GM18951 (cell line): ENCODE measurements around the gene FOLR1.

Source experiments
- POLR2A ChIP-seq: IDR thresholded peaks from 4 replicates; pipeline ENCODE4 v1.6.1; 2011; ENCODE audit warnings: mild to moderate bottlenecking; ENCODE audit not compliant: insufficient read length, insufficient read depth; ENCODE audit errors: extremely low read depth
- in situ Hi-C: fragments of 300-500 bp; cut with MboI; formaldehyde crosslinking; loops from one replicate; pipeline ENCODE4 v1.12.0; 2022; ENCODE audit warnings: low sequenced_read_pairs, mixed read lengths, inconsistent platforms; ENCODE audit not compliant: unreplicated experiment

The FOLR1 gene

DNA sequence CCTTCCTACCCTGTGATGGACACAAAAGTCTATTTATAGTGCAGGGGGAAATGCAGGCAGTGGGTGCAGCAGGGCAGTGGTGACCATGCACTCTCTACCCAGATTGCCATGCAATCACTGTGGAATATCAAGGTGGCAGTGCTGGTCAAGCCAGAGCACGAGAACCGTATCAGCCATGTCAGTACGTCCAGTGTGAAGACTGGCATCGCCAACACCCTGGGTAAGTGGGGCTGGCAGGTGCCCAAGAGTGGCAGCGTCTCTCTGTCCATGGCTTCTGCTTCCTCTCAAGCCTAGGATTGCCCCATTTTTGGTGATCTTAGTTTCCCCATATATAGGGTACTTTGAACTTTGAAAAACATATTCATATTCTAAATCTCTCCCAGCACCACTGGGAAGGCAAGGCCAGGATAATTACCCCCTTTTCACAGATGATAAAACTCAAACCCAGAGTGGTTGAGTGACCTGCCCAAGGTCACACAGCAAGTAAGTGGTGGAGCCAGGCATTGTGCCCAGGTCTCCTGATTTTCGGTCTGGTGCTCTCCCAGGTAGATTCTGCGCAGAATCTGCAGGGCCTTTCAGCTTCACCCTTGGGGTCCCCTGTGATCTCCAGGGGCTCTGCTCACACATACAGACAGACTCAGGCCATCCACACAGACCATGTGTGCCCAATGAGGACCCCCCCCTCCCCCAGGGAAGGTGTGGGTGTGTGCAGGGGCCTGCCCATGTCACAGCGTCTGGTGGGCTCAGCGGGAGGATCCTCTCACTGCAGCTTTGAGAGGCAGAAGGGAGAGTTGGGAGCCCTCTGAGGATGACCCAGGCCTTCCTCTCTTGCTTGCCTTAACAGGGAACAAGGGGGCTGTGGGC is 39.7 kb downstream of the FOLR1 start:
- no peak for TF ChIP-seq POLR2A
- in situ Hi-C loops: no loop called here

GRCh38 chr11:72232260-72233055 is 40.5 kb downstream of the FOLR1 start:
- in situ Hi-C loops: no loop called here

DNA sequence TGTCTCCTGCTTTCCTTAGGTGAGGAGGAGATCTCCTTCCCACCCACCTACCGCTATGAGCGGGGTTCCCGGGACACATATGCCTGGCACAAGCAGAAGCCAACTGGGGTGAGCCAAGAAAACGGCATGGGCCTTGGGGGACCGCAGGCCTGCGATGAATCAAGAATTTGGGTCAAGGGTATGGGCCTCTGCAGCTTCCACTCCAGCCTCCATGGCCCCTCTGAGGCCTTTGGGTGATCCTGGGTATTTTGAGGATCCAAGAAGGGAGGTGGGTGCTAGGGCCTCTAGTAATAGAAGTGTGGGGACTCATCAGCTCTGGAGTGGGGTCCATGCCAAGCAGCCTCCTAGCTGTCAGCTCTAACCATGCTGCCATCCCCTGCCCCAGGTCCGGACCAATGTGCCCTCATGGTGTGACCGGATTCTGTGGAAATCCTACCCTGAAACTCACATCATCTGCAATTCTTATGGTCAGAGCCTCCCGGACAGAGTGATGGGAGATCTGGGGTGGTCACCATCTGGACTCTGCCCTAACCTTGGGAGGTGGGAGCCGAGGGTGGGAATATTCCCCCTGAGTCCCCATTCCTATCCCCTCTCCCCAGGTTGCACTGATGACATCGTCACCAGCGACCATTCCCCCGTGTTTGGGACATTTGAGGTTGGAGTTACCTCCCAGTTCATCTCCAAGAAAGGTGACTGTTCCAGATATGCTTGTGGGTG is 41.3 kb downstream of the FOLR1 start:
- in situ Hi-C loops: no loop called here

More at GRCh38 chr11:72232260-72233055, 40.5 kb downstream of the FOLR1 start:
- no peak for TF ChIP-seq POLR2A

GRCh38 chr11:72233773-72234513 is 42.0 kb downstream of the FOLR1 start:
- in situ Hi-C loops: no loop called here
- TF ChIP-seq POLR2A: no peak

More for the DNA sequence above, 41.3 kb downstream of the FOLR1 start:
- TF ChIP-seq POLR2A: no peak

- in situ Hi-C loops: no loop called here
- TF ChIP-seq POLR2A: no peak
Observed at GRCh38 chr11:72234514-72234830, 42.5 kb downstream of the FOLR1 start.

DNA sequence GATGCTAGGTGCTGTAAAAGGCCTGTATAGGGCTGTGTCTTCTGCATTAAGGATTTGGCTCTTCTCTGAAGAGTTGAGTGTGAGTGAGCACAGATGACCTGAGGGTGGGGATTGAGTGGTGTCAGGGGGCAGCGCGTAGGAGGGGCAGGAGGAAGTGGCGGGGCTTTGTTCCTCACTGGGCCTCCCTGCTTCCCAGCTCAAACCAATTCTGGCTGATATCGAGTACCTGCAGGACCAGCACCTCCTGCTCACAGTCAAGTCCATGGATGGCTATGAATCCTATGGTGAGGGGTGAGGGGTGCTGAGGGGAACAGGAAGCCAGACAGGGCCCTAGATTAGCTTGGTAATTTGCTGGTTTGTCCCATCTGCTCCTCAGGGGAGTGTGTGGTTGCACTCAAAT is 43.0 kb downstream of the FOLR1 start:
- in situ Hi-C loops: no loop called here
- no peak for TF ChIP-seq POLR2A

- TF ChIP-seq POLR2A: no peak
- in situ Hi-C loops: no loop called here
Observed at GRCh38 chr11:72235351-72236057, 43.6 kb downstream of the FOLR1 start.

GRCh38 chr11:72236083-72236697 is 44.2 kb downstream of the FOLR1 start:
- in situ Hi-C loops: no loop called here
- no peak for TF ChIP-seq POLR2A

DNA sequence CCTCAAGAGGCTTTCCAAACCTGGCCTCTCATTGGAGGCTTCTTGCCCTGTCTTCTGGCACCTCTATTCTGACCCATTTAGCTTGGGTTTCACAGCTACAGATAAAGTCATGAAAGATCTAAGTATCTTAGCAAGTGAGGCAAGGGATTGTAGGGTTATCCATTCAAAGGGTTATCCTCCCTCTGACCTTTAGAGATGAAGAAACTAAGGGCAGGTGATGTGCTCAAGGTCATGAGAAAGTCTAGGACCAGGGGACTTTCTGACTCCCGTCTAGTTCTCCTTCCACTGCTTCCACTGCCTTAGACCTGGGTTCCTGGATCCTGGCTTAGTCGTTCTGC is 44.8 kb downstream of the FOLR1 start:
- in situ Hi-C loops: no loop called here
- no peak for TF ChIP-seq POLR2A

DNA sequence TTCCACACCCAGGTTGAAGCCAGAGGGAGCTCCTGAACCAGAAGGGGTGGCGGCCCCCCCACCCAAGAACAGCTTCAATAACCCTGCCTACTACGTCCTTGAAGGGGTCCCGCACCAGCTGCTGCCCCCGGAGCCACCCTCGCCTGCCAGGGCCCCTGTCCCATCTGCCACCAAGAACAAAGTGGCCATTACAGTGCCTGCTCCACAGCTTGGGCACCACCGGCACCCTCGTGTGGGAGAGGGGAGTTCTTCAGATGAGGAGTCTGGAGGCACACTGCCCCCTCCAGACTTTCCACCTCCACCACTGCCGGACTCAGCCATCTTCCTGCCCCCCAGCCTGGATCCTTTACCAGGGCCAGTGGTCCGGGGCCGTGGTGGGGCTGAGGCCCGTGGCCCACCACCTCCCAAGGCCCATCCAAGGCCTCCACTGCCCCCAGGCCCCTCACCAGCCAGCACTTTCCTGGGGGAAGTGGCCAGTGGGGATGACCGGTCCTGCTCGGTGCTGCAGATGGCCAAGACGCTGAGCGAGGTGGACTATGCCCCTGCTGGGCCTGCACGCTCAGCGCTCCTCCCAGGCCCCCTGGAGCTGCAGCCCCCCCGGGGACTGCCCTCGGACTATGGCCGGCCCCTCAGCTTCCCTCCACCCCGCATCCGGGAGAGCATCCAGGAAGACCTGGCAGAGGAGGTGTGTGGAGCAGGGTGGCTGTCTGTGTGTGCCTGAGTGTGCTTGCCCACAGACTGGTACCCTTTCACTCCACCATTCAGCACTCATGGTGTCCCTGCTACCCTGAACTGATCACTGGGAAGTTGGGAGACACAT is 45.4 kb downstream of the FOLR1 start:
- no peak for TF ChIP-seq POLR2A
- in situ Hi-C loops: no loop called here

DNA sequence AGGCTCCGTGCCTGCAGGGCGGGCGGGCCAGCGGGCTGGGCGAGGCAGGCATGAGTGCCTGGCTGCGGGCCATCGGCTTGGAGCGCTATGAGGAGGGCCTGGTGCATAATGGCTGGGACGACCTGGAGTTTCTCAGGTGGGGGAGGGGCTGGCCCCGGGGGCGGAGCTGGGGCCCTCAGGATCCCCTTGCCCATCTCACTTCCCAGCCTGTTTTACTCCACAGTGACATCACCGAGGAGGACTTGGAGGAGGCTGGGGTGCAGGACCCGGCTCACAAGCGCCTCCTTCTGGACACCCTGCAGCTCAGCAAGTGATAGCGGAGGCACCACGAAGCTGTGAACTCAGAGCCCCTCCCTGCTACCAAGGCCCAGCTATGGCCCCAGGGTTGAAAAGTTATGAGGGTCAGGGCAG is 46.1 kb downstream of the FOLR1 start:
- no peak for TF ChIP-seq POLR2A
- in situ Hi-C loops: no loop called here
